MCF 10A (cell line): ENCODE measurements around the gene TACR2. TPM values are rescaled to one million over a fixed set of nuclear protein-coding genes. Genes with fewer than 3 reads are reported as not detected.

ENCODE experiments used
- BruUV-seq: library from RNA; stranded (reverse); fragments of 400-500 nt; replicated peaks from 2 replicates; lab custom pipeline; 2021; lab: Mats Ljungman, UMichigan
- CTCF ChIA-PET: fragments of 300-600 bp; sonication (Branson Sonifier 250); formaldehyde crosslinking; extraction: SDS; loops from one replicate; lab custom pipeline; 2021; ENCODE audit warnings: antibody characterized with exemption, inconsistent platforms; lab: Yijun Ruan, JAX
- POLR2A ChIA-PET: fragments of 300-600, 350-650 bp; sonication (Branson Sonifier 250); formaldehyde crosslinking; extraction: SDS; loops from one replicate; lab custom pipeline; 2020; ENCODE audit warnings: antibody characterized with exemption, inconsistent platforms; lab: Yijun Ruan, JAX
- DNase-seq: peaks from one replicate; pipeline ENCODE4 v3.0.0-alpha.2; 2018; ENCODE audit not compliant: unreplicated experiment
- H3K27ac Mint-ChIP-seq: one replicate; pipeline ENCODE4 v1.8.0; 2022; ENCODE audit warnings: mild to moderate bottlenecking, low read depth, mixed read lengths; ENCODE audit not compliant: unreplicated experiment
- H3K27me3 Mint-ChIP-seq: one replicate; pipeline ENCODE4 v1.8.0; 2022; ENCODE audit warnings: mixed read lengths; ENCODE audit not compliant: insufficient read depth, unreplicated experiment
- H3K36me3 Mint-ChIP-seq: one replicate; pipeline ENCODE4 v1.8.0; 2022; ENCODE audit warnings: mild to moderate bottlenecking, moderate library complexity, mixed read lengths; ENCODE audit not compliant: insufficient read depth, unreplicated experiment
- H3K4me1 Mint-ChIP-seq: one replicate; pipeline ENCODE4 v1.8.0; 2022; ENCODE audit warnings: mixed read lengths; ENCODE audit not compliant: insufficient read depth, unreplicated experiment
- H3K4me3 Mint-ChIP-seq: one replicate; pipeline ENCODE4 v1.8.0; 2022; ENCODE audit warnings: mild to moderate bottlenecking, moderate library complexity, mixed read lengths; ENCODE audit not compliant: unreplicated experiment
- H3K9me3 Mint-ChIP-seq: one replicate; pipeline ENCODE4 v1.8.0; 2022; ENCODE audit warnings: mixed read lengths; ENCODE audit not compliant: unreplicated experiment
- CTCF ChIP-seq: fragments of 200-600 bp; IDR thresholded peaks from one replicate; pipeline ENCODE4 v1.8.0; 2022; ENCODE audit warnings: antibody characterized with exemption, mild to moderate bottlenecking; ENCODE audit not compliant: unreplicated experiment
- intact Hi-C: fragments of 100-400 bp; cut with micrococcal nuclease; formaldehyde crosslinking; loops from 2 replicates; pipeline ENCODE4 v1.14.1; 2022
- total RNA-seq: library from RNA; stranded (reverse); gene quantifications from 2 replicates; pipeline ENCODE4 v1.2.3, GENCODE V29; 2022

TACR2 gene
- total RNA-seq, 1 experiment from 2014 or later, result not detected

DNA sequence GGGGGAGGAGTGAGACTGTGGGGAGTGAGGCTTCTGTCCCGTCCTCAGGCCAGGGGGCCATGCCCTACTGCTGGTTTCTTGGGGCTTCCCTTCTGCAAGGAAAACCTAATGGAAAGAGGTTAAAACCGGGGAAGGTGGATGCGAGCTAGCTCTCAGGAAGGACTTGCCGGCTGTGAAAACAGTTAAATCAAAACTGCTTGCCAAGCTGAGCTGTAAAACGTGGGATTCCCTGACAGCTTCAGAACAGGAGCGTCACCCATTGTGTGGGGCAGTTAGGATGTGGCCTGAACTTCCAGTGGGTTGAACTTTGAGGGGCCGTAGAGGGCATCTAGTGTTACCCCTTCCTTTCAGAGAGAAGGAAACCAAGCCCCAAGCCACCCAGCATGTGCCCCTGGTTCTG, 47.7 kb upstream of the TACR2 start:
- intact Hi-C loops, result no loop called here
- H3K9me3 Mint-ChIP-seq, result no peaks in the 10 kb centered on the region
- H3K27ac Mint-ChIP-seq, result no peak overlapping the region
- no peaks in the 10 kb centered on the region for H3K27me3 Mint-ChIP-seq
- H3K4me3 Mint-ChIP-seq, result no peak overlapping the region
- POLR2A ChIA-PET, result interaction anchor here (0.5 to 0.6 kb wide), 2 partner anchors 11 to 15 kb away, joined by 3 read pairs; no protein-coding TSS in a partner anchor
- CTCF ChIA-PET, result no interaction called here
- TF ChIP-seq CTCF, result no peak
- BruUV-seq, result no TSS peak
- no peaks in the 10 kb centered on the region for H3K4me1 Mint-ChIP-seq
- no peak for DNase-seq
- H3K36me3 Mint-ChIP-seq, result no peaks in the 10 kb centered on the region

DNA sequence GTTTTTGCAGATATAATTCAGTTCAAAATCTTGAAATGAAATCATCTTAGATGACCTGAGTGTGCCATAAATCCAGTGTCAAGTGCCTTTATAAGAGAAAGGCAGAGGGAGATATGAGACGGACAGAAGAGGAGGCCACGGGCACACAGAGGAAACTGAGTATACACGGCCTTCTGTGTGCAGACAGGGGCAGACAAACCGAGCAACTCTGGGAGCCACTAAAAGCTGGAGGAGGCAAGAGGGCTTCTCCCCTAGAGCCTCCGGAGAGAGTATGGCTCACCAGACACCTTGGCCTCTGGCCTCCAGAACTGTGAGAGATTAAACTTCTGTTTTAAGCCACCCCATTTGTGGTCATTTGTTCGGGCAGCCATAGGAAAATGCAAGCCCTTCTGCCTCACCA, 47.2 kb upstream of the TACR2 start:
- no peak for TF ChIP-seq CTCF
- Mint-ChIP-seq H3K27ac (no peak overlapping the region), H3K27me3 (no peaks in the 10 kb centered on the region), H3K4me1 (peaks cover 1% of the 10 kb centered on the region), H3K9me3 (no peaks in the 10 kb centered on the region), H3K4me3 (no peak overlapping the region), H3K36me3 (no peaks in the 10 kb centered on the region)
- no TSS peak for BruUV-seq
- ChIA-PET POLR2A (no interaction called here), CTCF (interaction anchor here (0.5 kb wide), 1 partner anchor 49 kb away, joined by 3 read pairs; no protein-coding TSS in a partner anchor)
- intact Hi-C loops, result no loop called here
- no peak for DNase-seq

GRCh38 chr10:69461243-69462025, 44.7 kb upstream of the TACR2 start:
- ChIA-PET POLR2A (interaction anchor here (0.6 kb wide), 1 partner anchor 8 kb away, joined by 3 read pairs; no protein-coding TSS in a partner anchor), CTCF (no interaction called here)
- intact Hi-C loops, result no loop called here
- Mint-ChIP-seq H3K36me3 (no peaks in the 10 kb centered on the region), H3K9me3 (no peaks in the 10 kb centered on the region), H3K27ac (no peak overlapping the region), H3K4me3 (no peak overlapping the region), H3K4me1 (peaks cover 5% of the 10 kb centered on the region), H3K27me3 (no peaks in the 10 kb centered on the region)
- DNase-seq, result no peak
- BruUV-seq, result no TSS peak
- no peak for TF ChIP-seq CTCF

DNA sequence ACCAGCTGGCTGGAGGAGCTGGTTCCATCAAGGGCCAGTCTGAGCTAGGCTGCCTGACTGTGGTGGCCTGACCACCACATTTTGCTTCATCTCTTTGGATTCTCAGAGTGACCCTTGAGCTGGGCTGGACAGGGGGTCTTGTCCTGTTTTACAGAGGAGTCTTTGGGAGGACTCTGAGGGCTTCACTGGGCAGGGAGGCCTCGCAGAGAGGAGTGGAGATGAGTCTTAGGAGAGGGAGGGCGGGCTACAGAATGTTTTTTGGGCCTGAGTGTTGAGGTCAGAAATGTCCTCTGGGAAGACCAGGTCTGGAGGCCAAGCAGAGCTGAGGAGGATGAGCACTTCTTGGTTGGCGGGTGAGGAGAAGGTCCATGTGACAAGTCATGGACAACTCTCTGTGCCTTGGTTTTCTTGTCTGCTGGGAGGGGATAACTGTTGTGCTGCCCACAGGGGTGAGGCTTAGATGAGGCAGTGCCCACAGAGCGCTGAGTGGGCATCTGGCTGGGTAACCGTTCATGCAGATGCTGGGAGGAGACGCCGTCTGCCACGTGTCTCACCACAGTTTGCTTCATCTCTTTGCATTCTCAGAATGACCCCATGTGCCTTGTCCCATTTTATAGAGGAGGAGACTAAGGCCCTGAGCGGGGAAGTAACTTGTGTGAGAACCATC, 44.0 kb upstream of the TACR2 start:
- BruUV-seq, result no TSS peak
- TF ChIP-seq CTCF, result no peak
- POLR2A ChIA-PET, result no interaction called here
- DNase-seq, result no peak
- no peaks in the 10 kb centered on the region for H3K9me3 Mint-ChIP-seq
- no peaks in the 10 kb centered on the region for H3K27me3 Mint-ChIP-seq
- H3K27ac Mint-ChIP-seq, result no peak overlapping the region
- intact Hi-C loops, result no loop called here
- H3K4me3 Mint-ChIP-seq, result no peak overlapping the region
- peaks cover 5% of the 10 kb centered on the region for H3K4me1 Mint-ChIP-seq
- H3K36me3 Mint-ChIP-seq, result no peaks in the 10 kb centered on the region
- CTCF ChIA-PET, result interaction anchor here (0.6 kb wide), 2 partner anchors 47 to 54 kb away, joined by 3 read pairs; no protein-coding TSS in a partner anchor
